Erythroblast (primary cell): ENCODE results near the gene HS3ST4.
"Not testable (repeated sequence)": the region's sequence is repeated elsewhere in the genome, so short reads cannot be mapped to it uniquely, and the experiment has no call there.

Source experiments
- DNase-seq, 2 experiments: peaks; one replicate each; lab custom pipeline; 2025; lab: John Stamatoyannopoulos, UW
- GATA1 ChIP-seq: IDR thresholded peaks from 2 replicates; pipeline ENCODE4 v1.6.1; 2011; ENCODE audit warnings: low read depth, mild to moderate bottlenecking, control low read depth, low read length, moderate library complexity
- POLR2A ChIP-seq: IDR thresholded peaks from 2 replicates; pipeline ENCODE4 v1.6.1; 2011; ENCODE audit warnings: mild to moderate bottlenecking, low read length

The HS3ST4 gene

GRCh38 chr16:26050472-26050871, 358.7 kb downstream of the HS3ST4 start:
- no peak for DNase-seq
- TF ChIP-seq GATA1 (no peak), POLR2A (no peak)

- DNase-seq, result no peak
- TF ChIP-seq POLR2A (no peak), GATA1 (no peak)
Observed at GRCh38 chr16:26051063-26051462, 359.3 kb downstream of the HS3ST4 start.

GRCh38 chr16:26053889-26054288, 362.1 kb downstream of the HS3ST4 start:
- no peak for DNase-seq
- TF ChIP-seq GATA1 (no peak), POLR2A (no peak)

GRCh38 chr16:26058326-26058725, 366.6 kb downstream of the HS3ST4 start:
- no peak for DNase-seq
- TF ChIP-seq GATA1 (no peak), POLR2A (no peak)

- DNase-seq, result no peak
- TF ChIP-seq POLR2A (no peak), GATA1 (no peak)
Observed at GRCh38 chr16:26070302-26071100, 378.7 kb downstream of the HS3ST4 start.

GRCh38 chr16:26071101-26071866, 379.5 kb downstream of the HS3ST4 start:
- DNase-seq, result no peak
- TF ChIP-seq GATA1 (no peak), POLR2A (no peak)

GRCh38 chr16:26078716-26079355, 387.1 kb downstream of the HS3ST4 start:
- no peak for DNase-seq
- TF ChIP-seq POLR2A, result no peak
- TF ChIP-seq GATA1, result no peak

GRCh38 chr16:26087091-26087490, 395.3 kb downstream of the HS3ST4 start:
- DNase-seq, result no peak
- TF ChIP-seq POLR2A (no peak), GATA1 (no peak)

- no peak for DNase-seq
- TF ChIP-seq GATA1 (no peak), POLR2A (no peak)
Observed at GRCh38 chr16:26091511-26091910, 399.8 kb downstream of the HS3ST4 start.

- not testable (repeated sequence) for DNase-seq
Observed at GRCh38 chr16:26098206-26098605, 406.4 kb downstream of the HS3ST4 start.

GRCh38 chr16:26102369-26102768, 410.6 kb downstream of the HS3ST4 start:
- DNase-seq, result no peak
- no peak for TF ChIP-seq GATA1
- no peak for TF ChIP-seq POLR2A

GRCh38 chr16:26108836-26109505, 417.2 kb downstream of the HS3ST4 start:
- no peak for DNase-seq
- TF ChIP-seq GATA1, result no peak
- no peak for TF ChIP-seq POLR2A

GRCh38 chr16:26111900-26112299, 420.1 kb downstream of the HS3ST4 start:
- no peak for DNase-seq

More at GRCh38 chr16:26111900-26112299, 420.1 kb downstream of the HS3ST4 start:
- TF ChIP-seq POLR2A (no peak), GATA1 (no peak)
